Bronchial epithelial cell (primary cell): ENCODE measurements around the gene BMP6. TPM values are rescaled to one million over a fixed set of nuclear protein-coding genes. Genes with fewer than 3 reads are reported as not detected.

Experiments used
- DNase-seq: peaks from one replicate; pipeline ENCODE4 v3.0.0-alpha.2; 2010; ENCODE audit warnings: low read depth
- FAIRE-seq: peaks from 2 replicates; lab custom pipeline; 2011; peaks lifted over from hg19 to GRCh38; lab: Jason Lieb, UNC
- H3K27me3 ChIP-seq: 2 replicates; pipeline ENCODE4 v1.5.1; 2011; ENCODE audit warnings: low read length; ENCODE audit not compliant: control insufficient read depth, insufficient read depth
- H3K36me3 ChIP-seq: 2 replicates; pipeline ENCODE4 v1.5.1; 2011; ENCODE audit warnings: low read length; ENCODE audit not compliant: control insufficient read depth, insufficient read depth
- H3K4me3 ChIP-seq: 2 replicates; pipeline ENCODE4 v1.5.1; 2011; ENCODE audit warnings: mild to moderate bottlenecking, low read depth, low read length, control low read depth
- total RNA-seq: library from RNA; depleted of rRNA; stranded (reverse); fragments of >200 nt; gene quantifications from 2 replicates; pipeline ENCODE4 v1.2.1, GENCODE V29; 2014
- TF ChIP-seq, protein P1 (sequence below): IDR thresholded peaks from 2 replicates; pipeline ENCODE4 v1.5.1; 2011; ENCODE audit warnings: mild to moderate bottlenecking, moderate library complexity, low read length, control low read depth, inconsistent platforms; ENCODE audit not compliant: insufficient read depth, severe bottlenecking

The BMP6 gene
- total RNA-seq, 1 donor from 2014 or later = 2.6 TPM

DNA sequence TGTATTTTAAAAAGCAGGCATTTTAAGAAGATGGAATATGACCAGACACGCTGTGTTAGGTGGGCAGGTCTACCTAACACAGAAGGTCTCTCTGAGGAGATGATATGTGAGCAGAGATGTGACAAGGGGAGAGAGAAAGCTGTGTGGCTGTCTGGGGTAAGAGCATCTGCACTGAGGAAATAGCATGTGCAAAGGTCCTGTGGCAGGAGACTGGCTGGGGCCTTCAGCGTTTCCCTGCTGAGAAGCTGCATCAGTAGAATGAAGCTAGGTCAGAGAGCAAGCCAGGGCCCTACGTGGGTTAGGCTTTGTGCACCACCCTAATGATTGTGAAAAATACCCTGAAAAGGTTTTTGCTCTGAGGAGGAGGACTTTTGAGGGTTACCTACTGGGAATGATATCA is 97.7 kb downstream of the BMP6 start:
- Histone ChIP-seq H3K4me3 (no peak overlapping the region), H3K27me3 (no peaks in the 10 kb centered on the region), H3K36me3 (no peaks in the 10 kb centered on the region)
- no peak for FAIRE-seq
- TF ChIP-seq, protein P1, sequence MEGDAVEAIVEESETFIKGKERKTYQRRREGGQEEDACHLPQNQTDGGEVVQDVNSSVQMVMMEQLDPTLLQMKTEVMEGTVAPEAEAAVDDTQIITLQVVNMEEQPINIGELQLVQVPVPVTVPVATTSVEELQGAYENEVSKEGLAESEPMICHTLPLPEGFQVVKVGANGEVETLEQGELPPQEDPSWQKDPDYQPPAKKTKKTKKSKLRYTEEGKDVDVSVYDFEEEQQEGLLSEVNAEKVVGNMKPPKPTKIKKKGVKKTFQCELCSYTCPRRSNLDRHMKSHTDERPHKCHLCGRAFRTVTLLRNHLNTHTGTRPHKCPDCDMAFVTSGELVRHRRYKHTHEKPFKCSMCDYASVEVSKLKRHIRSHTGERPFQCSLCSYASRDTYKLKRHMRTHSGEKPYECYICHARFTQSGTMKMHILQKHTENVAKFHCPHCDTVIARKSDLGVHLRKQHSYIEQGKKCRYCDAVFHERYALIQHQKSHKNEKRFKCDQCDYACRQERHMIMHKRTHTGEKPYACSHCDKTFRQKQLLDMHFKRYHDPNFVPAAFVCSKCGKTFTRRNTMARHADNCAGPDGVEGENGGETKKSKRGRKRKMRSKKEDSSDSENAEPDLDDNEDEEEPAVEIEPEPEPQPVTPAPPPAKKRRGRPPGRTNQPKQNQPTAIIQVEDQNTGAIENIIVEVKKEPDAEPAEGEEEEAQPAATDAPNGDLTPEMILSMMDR = no peak
- DNase-seq = no peak

DNA sequence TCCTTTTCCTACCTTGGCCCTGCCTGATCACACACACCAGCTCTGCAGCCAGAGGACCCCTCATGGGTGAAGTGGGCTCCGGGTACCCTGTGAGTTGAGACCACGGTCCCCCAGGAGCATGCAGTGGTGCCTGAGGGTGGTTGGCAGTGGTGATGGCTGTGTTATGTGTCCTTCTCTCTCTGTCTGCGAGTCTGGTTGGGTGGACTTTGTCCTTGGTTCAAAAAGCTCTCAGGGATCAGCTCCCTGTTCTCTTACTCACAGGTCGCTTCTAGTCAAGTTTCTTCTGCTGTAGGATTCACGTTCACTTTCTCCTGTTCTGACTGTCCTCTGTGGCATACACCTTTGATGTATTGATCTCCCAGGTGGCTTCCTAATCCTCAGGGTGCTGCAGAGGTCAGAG is 100.1 kb downstream of the BMP6 start:
- no peak for FAIRE-seq
- TF ChIP-seq, protein P1 = no peak
- H3K36me3 ChIP-seq = no peaks in the 10 kb centered on the region
- H3K4me3 ChIP-seq = no peak overlapping the region
- no peaks in the 10 kb centered on the region for H3K27me3 ChIP-seq
- no peak for DNase-seq

DNA sequence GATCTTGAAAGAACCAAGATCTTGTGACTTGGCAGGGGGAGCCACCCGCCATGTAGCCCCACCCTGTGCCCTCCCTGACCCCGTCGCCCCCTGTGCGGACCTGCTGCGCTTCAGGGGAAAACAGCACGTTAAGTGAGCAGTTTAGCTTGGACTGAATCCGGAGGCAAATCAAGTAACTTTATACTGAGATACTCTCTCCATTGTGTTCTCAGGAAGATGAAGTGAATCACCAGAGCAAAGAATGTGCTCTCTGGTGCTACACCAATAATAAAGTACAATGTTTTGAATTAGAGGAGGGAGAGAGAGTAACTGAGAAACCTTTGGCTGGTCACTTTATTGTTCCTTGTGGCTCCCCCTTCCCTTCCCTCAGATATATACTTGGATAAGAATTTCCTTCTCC is 101.2 kb downstream of the BMP6 start:
- no peak for FAIRE-seq
- TF ChIP-seq, protein P1 = no peak
- DNase-seq = no peak
- Histone ChIP-seq H3K36me3 (no peaks in the 10 kb centered on the region), H3K27me3 (no peaks in the 10 kb centered on the region), H3K4me3 (no peak overlapping the region)

GRCh38 chr6:7828124-7828523 is 102.2 kb downstream of the BMP6 start:
- FAIRE-seq = no peak
- TF ChIP-seq, protein P1 = no peak
- H3K4me3 ChIP-seq = no peak overlapping the region

GRCh38 chr6:7832904-7833750 is 107.2 kb downstream of the BMP6 start:
- DNase-seq = no peak
- no peaks in the 10 kb centered on the region for H3K27me3 ChIP-seq
- TF ChIP-seq, protein P1 = no peak
- H3K4me3 ChIP-seq = no peak overlapping the region
- no peak for FAIRE-seq
- H3K36me3 ChIP-seq = no peaks in the 10 kb centered on the region

More at GRCh38 chr6:7828124-7828523, 102.2 kb downstream of the BMP6 start:
- H3K27me3 ChIP-seq = no peaks in the 10 kb centered on the region
- H3K36me3 ChIP-seq = no peaks in the 10 kb centered on the region
- no peak for DNase-seq
